Measurements from ENCODE around the gene NLGN2. TPM values are rescaled to one million over a fixed set of nuclear protein-coding genes. Genes with fewer than 3 reads are reported as not detected.
A peak's percentile ranks its signal among the peaks of the same experiment; 100 is the strongest.

The NLGN2 gene
- total RNA-seq, 1 donor from 2014 or later = 90.8 TPM

GRCh38 chr17:7379134-7379533, 28.5 kb upstream of the NLGN2 start:
- TF ChIP-seq CTCF (IDR thresholded peaks at IDR 0.05; ENCODE audit: partially characterized antibody, unreplicated experiment) = no peak
- peaks cover 8% of the 10 kb centered on the region for H3K36me3 Mint-ChIP-seq (ENCODE audit: unreplicated experiment)
- H3K4me3 Mint-ChIP-seq (ENCODE audit: unreplicated experiment) = no peak overlapping the region
- H3K27ac Mint-ChIP-seq (ENCODE audit: unreplicated experiment) = no peak overlapping the region
- H3K9me3 Mint-ChIP-seq (ENCODE audit: unreplicated experiment) = peaks cover 21% of the 10 kb centered on the region
- no peak for DNase-seq
- H3K27me3 Mint-ChIP-seq (ENCODE audit: unreplicated experiment) = peaks cover 22% of the 10 kb centered on the region
- H3K4me1 Mint-ChIP-seq (ENCODE audit: low read depth, unreplicated experiment) = peaks cover 2% of the 10 kb centered on the region

DNA sequence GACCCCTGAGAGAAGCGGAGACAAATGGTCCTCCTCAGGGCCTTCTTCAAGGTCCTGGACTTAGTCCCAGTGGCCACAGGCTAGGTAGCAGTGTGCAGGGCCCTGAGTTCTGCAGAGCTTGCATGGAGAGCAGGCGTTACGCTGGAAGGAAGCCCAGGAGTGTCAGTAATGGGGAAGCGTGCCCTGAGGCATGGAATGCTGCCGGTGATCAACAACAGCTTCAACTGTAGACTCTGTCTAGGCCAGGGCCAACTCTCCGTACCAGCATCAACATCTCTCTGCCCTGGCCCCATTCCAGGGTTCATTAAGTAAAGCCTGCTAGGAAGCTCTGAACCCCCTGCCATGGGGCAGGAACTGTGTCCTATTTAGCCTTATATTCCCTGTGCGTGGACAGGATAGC, 27.3 kb upstream of the NLGN2 start:
- no peak for TF ChIP-seq CTCF (IDR thresholded peaks at IDR 0.05; ENCODE audit: partially characterized antibody, unreplicated experiment)
- Mint-ChIP-seq H3K27me3 (ENCODE audit: unreplicated experiment) (peaks cover 24% of the 10 kb centered on the region), H3K4me1 (ENCODE audit: low read depth, unreplicated experiment) (peaks cover 3% of the 10 kb centered on the region), H3K27ac (ENCODE audit: unreplicated experiment) (no peak overlapping the region), H3K9me3 (ENCODE audit: unreplicated experiment) (peaks cover 21% of the 10 kb centered on the region), H3K36me3 (ENCODE audit: unreplicated experiment) (peaks cover 8% of the 10 kb centered on the region), H3K4me3 (ENCODE audit: unreplicated experiment) (peak overlapping the region; percentile 63)
- no peak for DNase-seq

- Mint-ChIP-seq H3K4me3 (ENCODE audit: unreplicated experiment) (peak within 1 kb of the TSS; percentile 63), H3K27me3 (ENCODE audit: unreplicated experiment) (peaks cover 27% of the 10 kb centered on the region), H3K27ac (ENCODE audit: unreplicated experiment) (no peak within 1 kb of the TSS), H3K36me3 (ENCODE audit: unreplicated experiment) (peaks cover 8% of the 10 kb centered on the region), H3K4me1 (ENCODE audit: low read depth, unreplicated experiment) (peaks cover 3% of the 10 kb centered on the region), H3K9me3 (ENCODE audit: unreplicated experiment) (peaks cover 24% of the 10 kb centered on the region)
- TF ChIP-seq CTCF (IDR thresholded peaks at IDR 0.05; ENCODE audit: partially characterized antibody, unreplicated experiment) = no peak
- peak; percentile 29 for DNase-seq
These were observed 26.6 kb upstream of the NLGN2 start, which contains the start of gene TNK1 for GRCh38 chr17:7380855-7381683. Gene TNK1 (plus strand): TSS chr17:7381089. CDS start chr17:7382927, 1,838 bp downstream.

DNA sequence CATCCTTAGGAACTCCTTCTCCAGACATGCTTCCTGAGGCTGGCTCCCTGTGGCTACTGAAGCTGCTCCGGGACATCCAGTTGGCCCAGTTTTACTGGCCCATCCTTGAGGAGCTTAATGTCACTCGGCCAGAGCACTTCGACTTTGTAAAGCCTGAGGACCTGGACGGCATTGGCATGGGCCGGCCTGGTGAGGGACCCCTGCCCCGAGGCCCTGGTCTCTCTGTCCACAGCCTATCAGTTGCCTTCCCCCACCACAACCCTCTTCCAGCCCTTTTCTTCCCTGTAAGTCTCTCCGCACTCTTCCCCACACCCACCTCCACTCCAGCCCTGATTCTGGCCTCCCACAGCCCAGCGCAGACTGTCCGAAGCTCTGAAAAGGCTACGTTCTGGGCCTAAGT, 24.7 kb upstream of the NLGN2 start:
- DNase-seq = no peak
- no peak for TF ChIP-seq CTCF (IDR thresholded peaks at IDR 0.05; ENCODE audit: partially characterized antibody, unreplicated experiment)
- Mint-ChIP-seq H3K4me3 (ENCODE audit: unreplicated experiment) (no peak overlapping the region), H3K36me3 (ENCODE audit: unreplicated experiment) (peaks cover 8% of the 10 kb centered on the region), H3K27ac (ENCODE audit: unreplicated experiment) (no peak overlapping the region), H3K4me1 (ENCODE audit: low read depth, unreplicated experiment) (peaks cover 3% of the 10 kb centered on the region), H3K27me3 (ENCODE audit: unreplicated experiment) (peaks cover 27% of the 10 kb centered on the region), H3K9me3 (ENCODE audit: unreplicated experiment) (peaks cover 27% of the 10 kb centered on the region)

DNA sequence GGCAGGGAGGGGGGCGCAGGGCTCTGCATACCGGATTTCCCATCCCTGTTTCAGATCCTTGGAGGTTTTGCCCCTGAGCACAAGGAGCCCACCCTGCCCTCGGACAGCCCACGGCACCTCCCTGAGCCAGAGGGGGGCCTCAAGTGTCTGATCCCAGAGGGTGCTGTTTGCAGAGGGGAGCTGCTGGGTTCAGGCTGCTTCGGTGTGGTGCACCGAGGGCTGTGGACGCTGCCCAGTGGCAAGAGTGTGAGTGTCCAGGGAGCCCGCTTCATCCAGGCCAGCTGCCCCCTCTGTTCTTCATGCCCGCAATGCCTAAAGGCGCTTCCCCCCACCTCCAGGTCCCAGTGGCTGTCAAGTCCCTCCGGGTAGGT, 24.3 kb upstream of the NLGN2 start:
- peaks cover 27% of the 10 kb centered on the region for H3K9me3 Mint-ChIP-seq (ENCODE audit: unreplicated experiment)
- no peak overlapping the region for H3K27ac Mint-ChIP-seq (ENCODE audit: unreplicated experiment)
- no peak for TF ChIP-seq CTCF (IDR thresholded peaks at IDR 0.05; ENCODE audit: partially characterized antibody, unreplicated experiment)
- peaks cover 8% of the 10 kb centered on the region for H3K36me3 Mint-ChIP-seq (ENCODE audit: unreplicated experiment)
- no peak overlapping the region for H3K4me3 Mint-ChIP-seq (ENCODE audit: unreplicated experiment)
- no peak for DNase-seq
- H3K4me1 Mint-ChIP-seq (ENCODE audit: low read depth, unreplicated experiment) = peaks cover 3% of the 10 kb centered on the region
- H3K27me3 Mint-ChIP-seq (ENCODE audit: unreplicated experiment) = peaks cover 27% of the 10 kb centered on the region
